HG02852 (cell line): ENCODE measurements around the gene SMARCE1.
"Not testable (repeated sequence)": the region's sequence is repeated elsewhere in the genome, so short reads cannot be mapped to it uniquely, and the experiment has no call there.

ENCODE experiments used
- ATAC-seq: cut with Tn5 transposase; IDR thresholded peaks from one replicate; pipeline ENCODE4 v1.9.1; 2021; ENCODE audit warnings: mild to moderate bottlenecking, moderate library complexity; ENCODE audit not compliant: unreplicated experiment

Gene SMARCE1

DNA sequence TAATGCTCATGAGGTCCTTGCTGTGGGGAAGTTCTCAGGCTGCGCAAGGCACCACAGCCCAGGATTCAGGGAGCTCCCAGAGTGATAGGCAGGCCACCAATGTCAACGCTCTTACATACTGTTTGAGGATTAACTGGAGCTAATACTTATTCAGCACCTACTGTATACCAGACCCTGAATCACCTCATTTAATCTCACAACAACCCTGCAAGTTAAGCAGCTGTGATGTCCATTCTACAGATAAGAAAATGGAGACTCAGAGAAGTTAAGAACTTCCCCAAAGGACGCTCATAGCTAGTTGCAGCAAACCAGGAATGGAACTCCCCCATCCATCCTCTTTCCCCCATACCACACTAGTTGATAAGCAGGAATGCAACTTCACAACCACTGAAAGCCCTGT lies 56.9 kb downstream of the SMARCE1 start:
- no peak for ATAC-seq

DNA sequence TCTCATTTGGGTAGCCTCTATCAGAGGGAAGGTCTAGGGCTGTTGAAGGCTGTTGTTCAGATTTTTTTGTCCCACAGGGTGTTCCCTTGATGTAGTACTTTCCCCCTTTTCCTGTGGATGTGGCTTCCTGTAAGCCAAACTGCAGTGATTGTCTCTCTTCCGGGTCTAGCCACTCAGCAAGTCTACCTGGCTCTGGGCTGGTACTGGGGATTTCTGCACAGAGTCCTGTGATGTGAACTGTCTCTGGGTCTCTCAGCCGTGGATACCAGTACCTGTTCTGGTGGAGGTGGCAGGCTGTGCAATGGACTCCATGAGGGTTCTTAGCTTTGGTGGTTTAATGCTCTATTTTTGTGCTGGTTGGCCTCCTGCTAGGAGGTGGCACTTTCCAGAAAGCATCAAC lies 59.1 kb downstream of the SMARCE1 start:
- ATAC-seq = no peak

DNA sequence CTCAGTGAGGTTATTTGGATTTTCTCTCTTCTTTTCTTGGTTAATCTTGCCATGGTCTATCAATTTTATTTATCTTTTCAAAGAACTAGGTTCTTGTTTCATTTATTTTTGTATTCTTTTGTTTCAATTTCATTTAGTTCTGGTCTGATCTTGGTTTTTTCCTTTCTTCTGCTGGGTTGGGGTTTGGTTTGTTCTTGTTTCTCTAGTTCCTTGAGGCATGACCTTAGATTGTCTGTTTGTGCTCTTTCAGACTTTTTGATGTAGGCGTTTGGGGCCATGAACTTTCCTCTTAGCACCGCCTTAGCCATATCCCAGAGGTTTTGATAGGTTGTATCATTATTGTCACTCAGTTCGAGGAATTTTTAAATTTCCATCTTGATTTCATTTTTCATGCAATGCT lies 61.4 kb downstream of the SMARCE1 start:
- not testable (repeated sequence) for ATAC-seq

DNA sequence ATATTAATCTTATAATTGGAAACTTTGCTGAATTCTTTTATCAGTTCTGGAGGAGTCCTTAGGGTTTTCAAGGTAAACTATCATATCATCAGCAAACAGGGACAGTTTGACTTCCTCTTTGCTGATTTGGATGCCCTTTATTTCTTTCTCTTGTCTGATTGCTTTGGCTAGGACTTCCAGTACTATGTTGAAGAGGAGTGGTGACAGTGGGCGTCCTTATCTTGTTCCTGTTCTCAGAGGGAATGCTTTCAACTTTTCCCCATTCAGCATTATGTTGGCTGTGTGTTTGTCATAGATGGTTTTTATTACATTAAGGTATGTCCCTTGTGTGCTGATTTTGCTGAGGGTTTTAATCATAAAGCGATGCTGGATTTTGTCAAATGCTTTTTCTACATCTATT lies 62.7 kb downstream of the SMARCE1 start:
- not testable (repeated sequence) for ATAC-seq

DNA sequence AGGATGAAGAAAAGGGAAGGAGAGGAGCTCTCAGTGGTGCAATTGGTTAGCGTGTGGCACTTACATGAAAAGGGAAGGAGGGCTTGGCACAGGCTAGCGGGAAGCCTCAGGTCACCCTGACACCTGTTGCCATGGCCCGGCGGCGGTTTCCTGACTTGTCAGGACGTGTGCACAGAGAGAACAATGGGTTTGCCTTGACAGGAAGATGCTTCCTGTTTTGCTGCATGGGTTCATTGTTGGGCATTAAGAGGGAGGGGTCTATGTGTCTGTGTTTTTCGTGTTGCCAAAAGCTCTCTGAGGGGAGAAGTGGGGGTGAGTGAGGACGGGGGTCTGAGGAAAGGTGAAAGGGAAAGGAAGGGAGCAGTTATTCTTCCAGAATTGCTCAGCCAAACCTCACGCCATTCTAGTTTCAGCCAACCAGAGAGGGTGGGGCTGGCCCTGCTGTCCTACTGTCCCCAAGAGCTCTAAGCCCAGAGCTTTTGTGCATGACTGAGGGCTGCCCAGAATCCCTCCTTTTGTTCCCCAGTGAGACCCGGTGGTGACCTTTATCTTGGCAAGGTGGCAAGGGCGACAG lies 65.2 kb downstream of the SMARCE1 start:
- ATAC-seq = peak; percentile 72

DNA sequence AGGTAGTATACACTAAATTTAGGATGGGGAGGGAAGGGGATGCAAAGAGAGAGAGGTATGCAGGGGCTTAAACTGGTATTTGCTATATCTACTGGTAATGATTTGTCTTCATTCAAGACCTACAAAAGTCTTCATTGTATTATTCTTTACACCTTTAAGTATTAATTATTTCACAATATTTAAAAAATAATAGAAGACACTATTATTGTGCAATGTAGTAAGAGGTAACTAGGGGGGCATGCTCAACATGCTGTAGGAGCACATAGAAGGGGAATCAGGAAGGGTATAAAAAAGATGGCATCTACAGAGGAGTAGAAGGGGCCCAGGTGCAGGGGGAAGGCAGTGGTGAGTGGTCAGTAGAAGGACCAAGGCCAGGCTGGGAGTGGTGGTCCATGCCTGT lies 67.5 kb downstream of the SMARCE1 start:
- ATAC-seq = no peak

DNA sequence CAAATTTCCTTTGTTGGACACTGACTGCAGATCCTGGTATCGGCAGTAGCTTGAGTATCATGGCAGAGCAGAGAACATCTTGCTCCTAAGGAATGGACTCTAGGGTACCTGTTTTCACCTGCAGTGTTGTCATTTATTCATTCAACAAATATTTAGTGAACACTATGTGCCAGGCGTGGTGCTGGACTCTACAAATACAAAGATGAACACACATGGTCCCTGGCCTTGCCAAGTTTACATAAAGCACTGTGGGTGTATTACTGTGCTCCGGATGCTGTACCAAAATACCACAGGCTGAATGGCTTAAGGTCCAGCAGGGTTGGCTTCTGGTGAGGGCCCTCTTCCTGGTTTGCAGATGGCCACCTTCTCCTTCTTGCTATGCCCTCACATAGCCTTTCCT lies 68.1 kb downstream of the SMARCE1 start:
- ATAC-seq = no peak

DNA sequence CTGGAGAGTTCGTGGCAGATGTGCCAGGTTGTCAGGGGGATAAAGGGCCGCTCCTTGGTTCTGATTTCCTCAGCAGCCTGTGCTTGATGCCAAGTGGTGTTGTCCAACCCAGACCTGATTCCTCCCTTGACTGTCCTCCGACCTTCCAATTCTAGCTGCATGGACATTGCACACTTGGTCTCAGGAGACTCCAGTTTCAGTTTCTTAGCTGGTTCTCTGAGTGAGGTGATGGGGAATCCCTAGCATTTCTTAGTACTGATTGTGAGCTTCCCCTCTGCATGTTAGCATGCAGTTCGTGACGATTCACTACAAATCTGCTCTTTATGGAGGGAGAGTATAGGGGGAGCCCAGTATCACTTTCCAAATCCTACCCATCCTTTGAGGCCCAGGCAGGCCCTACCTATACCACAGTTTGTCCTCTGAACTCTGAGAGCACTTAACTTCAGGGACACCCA lies 70.0 kb downstream of the SMARCE1 start:
- peak; percentile 71 for ATAC-seq

DNA sequence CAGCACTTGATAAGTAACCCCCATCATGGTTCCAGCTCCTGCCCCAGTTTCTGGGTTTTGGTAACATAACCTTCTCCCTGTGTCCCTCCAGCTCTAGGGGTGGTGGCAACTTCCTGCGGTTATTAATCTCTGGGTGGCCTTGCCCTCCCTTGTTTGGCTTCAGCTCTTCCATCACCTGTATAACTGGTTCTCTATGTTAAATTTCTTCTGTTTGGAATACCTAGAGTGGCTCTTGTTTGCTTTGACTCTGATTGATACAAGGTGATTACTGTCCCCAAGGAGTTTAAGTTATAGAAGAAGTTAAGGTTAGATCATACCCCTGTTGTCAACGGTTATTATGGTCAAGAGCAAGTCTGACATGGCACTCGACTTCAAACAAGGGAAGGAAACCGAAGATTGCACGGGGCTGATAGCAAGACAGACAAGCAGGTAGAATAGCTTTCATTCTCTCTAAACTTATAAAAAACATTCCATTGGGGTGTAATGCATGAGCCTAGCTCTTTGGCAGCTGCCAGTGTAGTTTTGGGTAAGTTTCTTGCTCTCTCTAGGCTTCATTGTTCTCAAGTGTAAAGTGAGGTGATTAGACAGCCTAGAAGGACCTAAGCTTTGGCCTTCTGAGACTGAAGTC lies 71.4 kb downstream of the SMARCE1 start:
- ATAC-seq = no peak
